Measurements from ENCODE around the gene CMIP. TPM values are rescaled to one million over a fixed set of nuclear protein-coding genes. Genes with fewer than 3 reads are reported as not detected.

The CMIP gene
- total RNA-seq, 1 donor, result 15.7 TPM

GRCh38 chr16:81462683-81463082, 18.1 kb downstream of the CMIP start:
- DNase-seq (ENCODE audit: low read depth), result no peak
- no peak for TF ChIP-seq CTCF (IDR thresholded peaks at IDR 0.05; ENCODE audit: insufficient read depth, low read length)
- H3K4me3 ChIP-seq (ENCODE audit: low read depth, low read length), result no peak overlapping the region

GRCh38 chr16:81463296-81463890, 18.8 kb downstream of the CMIP start:
- H3K4me3 ChIP-seq (ENCODE audit: low read depth, low read length), result no peak overlapping the region
- no peak for TF ChIP-seq CTCF (IDR thresholded peaks at IDR 0.05; ENCODE audit: insufficient read depth, low read length)
- DNase-seq (ENCODE audit: low read depth), result no peak

GRCh38 chr16:81464279-81464678, 19.7 kb downstream of the CMIP start:
- no peak for TF ChIP-seq CTCF (IDR thresholded peaks at IDR 0.05; ENCODE audit: insufficient read depth, low read length)
- no peak for DNase-seq (ENCODE audit: low read depth)
- H3K4me3 ChIP-seq (ENCODE audit: low read depth, low read length), result no peak overlapping the region

GRCh38 chr16:81465375-81465943, 20.9 kb downstream of the CMIP start:
- no peak for TF ChIP-seq CTCF (IDR thresholded peaks at IDR 0.05; ENCODE audit: insufficient read depth, low read length)
- no peak for DNase-seq (ENCODE audit: low read depth)
- H3K4me3 ChIP-seq (ENCODE audit: low read depth, low read length), result no peak overlapping the region

- DNase-seq (ENCODE audit: low read depth), result peak; percentile 88
- TF ChIP-seq CTCF (IDR thresholded peaks at IDR 0.05; ENCODE audit: insufficient read depth, low read length), result no peak
- no peak overlapping the region for H3K4me3 ChIP-seq (ENCODE audit: low read depth, low read length)
Measured at GRCh38 chr16:81466356-81466980, 21.9 kb downstream of the CMIP start.

- TF ChIP-seq CTCF (IDR thresholded peaks at IDR 0.05; ENCODE audit: insufficient read depth, low read length), result no peak
- DNase-seq (ENCODE audit: low read depth), result no peak
Measured at GRCh38 chr16:81467072-81467471, 22.5 kb downstream of the CMIP start.

More at GRCh38 chr16:81467072-81467471, 22.5 kb downstream of the CMIP start:
- H3K4me3 ChIP-seq (ENCODE audit: low read depth, low read length), result no peak overlapping the region
